ENCODE measurements around the gene GRIK3.

The GRIK3 gene

GRCh38 chr1:36858553-36858952 lies 175.8 kb downstream of the GRIK3 start:
- no peak overlapping the region for H3K4me2 ChIP-seq (ENCODE audit: low read depth, low read length, poor library complexity, severe bottlenecking)
- no peak for TF ChIP-seq EZH2phosphoT487 (IDR thresholded peaks at IDR 0.05; ENCODE audit: borderline replicate concordance)
- no peak for TF ChIP-seq CTCF (conservative IDR thresholded peaks at IDR 0.05; ENCODE audit: low read length)
- H2AFZ ChIP-seq (ENCODE audit: low read length): no peak overlapping the region
- H3K4me1 ChIP-seq (ENCODE audit: insufficient read depth, low read length, poor library complexity, severe bottlenecking): no peaks in the 10 kb centered on the region
- H3K9me3 ChIP-seq (ENCODE audit: insufficient read depth, low read depth, low read length): no peaks in the 10 kb centered on the region
- no peak overlapping the region for H3K9ac ChIP-seq (ENCODE audit: low read depth, low read length, poor library complexity, severe bottlenecking)
- no peaks in the 10 kb centered on the region for H3F3A ChIP-seq (ENCODE audit: low read depth)
- no peaks in the 10 kb centered on the region for H3K9me2 ChIP-seq (replicated peaks; ENCODE audit: low read depth, low read length)
- no peaks in the 10 kb centered on the region for H3K27me3 ChIP-seq (ENCODE audit: insufficient read depth, low read length, poor library complexity, severe bottlenecking)
- no peaks in the 10 kb centered on the region for H4K20me1 ChIP-seq (ENCODE audit: insufficient read depth, low read length, poor library complexity, severe bottlenecking)
- H3K79me2 ChIP-seq (ENCODE audit: insufficient read depth, low read length): no peaks in the 10 kb centered on the region
- no peak overlapping the region for H3K4me3 ChIP-seq (ENCODE audit: low read length, poor library complexity, severe bottlenecking)
- no peaks in the 10 kb centered on the region for H3K36me3 ChIP-seq (ENCODE audit: insufficient read depth, low read length)

GRCh38 chr1:36857754-36858153 lies 176.6 kb downstream of the GRIK3 start:
- Histone ChIP-seq H3K4me2 (ENCODE audit: low read depth, low read length, poor library complexity, severe bottlenecking) (no peak overlapping the region), H3K79me2 (ENCODE audit: insufficient read depth, low read length) (no peaks in the 10 kb centered on the region), H3K4me3 (ENCODE audit: low read length, poor library complexity, severe bottlenecking) (no peak overlapping the region), H4K20me1 (ENCODE audit: insufficient read depth, low read length, poor library complexity, severe bottlenecking) (no peaks in the 10 kb centered on the region), H3K27me3 (ENCODE audit: insufficient read depth, low read length, poor library complexity, severe bottlenecking) (no peaks in the 10 kb centered on the region), H3K4me1 (ENCODE audit: insufficient read depth, low read length, poor library complexity, severe bottlenecking) (no peaks in the 10 kb centered on the region), H3K9ac (ENCODE audit: low read depth, low read length, poor library complexity, severe bottlenecking) (no peak overlapping the region), H3F3A (ENCODE audit: low read depth) (no peaks in the 10 kb centered on the region), H3K9me2 (replicated peaks; ENCODE audit: low read depth, low read length) (no peaks in the 10 kb centered on the region), H3K36me3 (ENCODE audit: insufficient read depth, low read length) (no peaks in the 10 kb centered on the region), H2AFZ (ENCODE audit: low read length) (no peak overlapping the region), H3K9me3 (ENCODE audit: insufficient read depth, low read depth, low read length) (no peaks in the 10 kb centered on the region)
- TF ChIP-seq EZH2phosphoT487 (IDR thresholded peaks at IDR 0.05; ENCODE audit: borderline replicate concordance) (no peak), CTCF (conservative IDR thresholded peaks at IDR 0.05; ENCODE audit: low read length) (no peak)

GRCh38 chr1:36855699-36856494 lies 178.4 kb downstream of the GRIK3 start:
- Histone ChIP-seq H3K9me2 (replicated peaks; ENCODE audit: low read depth, low read length) (no peaks in the 10 kb centered on the region), H3K79me2 (ENCODE audit: insufficient read depth, low read length) (no peaks in the 10 kb centered on the region), H2AFZ (ENCODE audit: low read length) (no peak overlapping the region), H3K4me3 (ENCODE audit: low read length, poor library complexity, severe bottlenecking) (no peak overlapping the region), H3K27me3 (ENCODE audit: insufficient read depth, low read length, poor library complexity, severe bottlenecking) (no peaks in the 10 kb centered on the region), H4K20me1 (ENCODE audit: insufficient read depth, low read length, poor library complexity, severe bottlenecking) (no peaks in the 10 kb centered on the region), H3K9me3 (ENCODE audit: insufficient read depth, low read depth, low read length) (no peaks in the 10 kb centered on the region), H3K36me3 (ENCODE audit: insufficient read depth, low read length) (no peaks in the 10 kb centered on the region), H3K4me2 (ENCODE audit: low read depth, low read length, poor library complexity, severe bottlenecking) (no peak overlapping the region), H3K9ac (ENCODE audit: low read depth, low read length, poor library complexity, severe bottlenecking) (no peak overlapping the region), H3F3A (ENCODE audit: low read depth) (no peaks in the 10 kb centered on the region), H3K4me1 (ENCODE audit: insufficient read depth, low read length, poor library complexity, severe bottlenecking) (no peaks in the 10 kb centered on the region)
- TF ChIP-seq EZH2phosphoT487 (IDR thresholded peaks at IDR 0.05; ENCODE audit: borderline replicate concordance): no peak
- TF ChIP-seq CTCF (conservative IDR thresholded peaks at IDR 0.05; ENCODE audit: low read length): no peak

Measured in Loucy (cell line).